ENCODE measurements around the gene SLC4A3.

DNA sequence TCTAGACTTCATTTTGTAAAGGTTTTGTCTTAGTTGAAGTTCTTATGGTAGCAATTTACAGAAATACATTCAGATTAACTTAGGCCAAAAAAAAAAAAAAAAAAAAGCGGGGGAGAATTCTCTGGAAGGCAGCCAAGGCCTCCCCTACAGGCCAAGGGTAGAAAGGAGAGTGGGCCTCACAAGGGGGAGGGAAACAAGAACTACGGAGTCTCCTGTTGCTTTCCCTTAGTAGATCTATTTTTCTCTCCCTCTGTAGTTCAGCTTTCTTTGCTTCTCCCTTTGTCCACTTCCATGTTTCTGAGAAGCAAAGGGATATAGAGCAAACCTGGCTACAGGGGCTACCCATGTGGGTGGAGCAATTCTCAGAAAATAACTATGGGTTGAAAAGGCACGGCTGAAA lies 32.2 kb upstream of the SLC4A3 start:
- no peak for TF ChIP-seq CTCF (IDR thresholded peaks at IDR 0.05; ENCODE audit: extremely low read depth in 1 of 2, insufficient read depth in 1 of 2, low read depth in 1 of 2, low read length in 2 of 2)
- no peak for TF ChIP-seq GATA2 (IDR thresholded peaks at IDR 0.05; ENCODE audit: insufficient read depth, insufficient read length, low read depth, low read length)
- TF ChIP-seq POLR2AphosphoS5 (IDR thresholded peaks at IDR 0.05; ENCODE audit: insufficient read depth, low read depth, low read length): no peak
- no peak for TF ChIP-seq POLR2A (IDR thresholded peaks at IDR 0.05; ENCODE audit: low read depth, low read length)
- no peak for TF ChIP-seq MAX (IDR thresholded peaks at IDR 0.05; ENCODE audit: insufficient read depth, insufficient read length)
